Amniotic epithelial cell (primary cell): ENCODE results near the gene RAPGEF4.

Experiments used
- DNase-seq: peaks from one replicate; pipeline ENCODE4 v3.0.0-alpha.2; 2010; ENCODE audit warnings: low read depth

Gene RAPGEF4

DNA sequence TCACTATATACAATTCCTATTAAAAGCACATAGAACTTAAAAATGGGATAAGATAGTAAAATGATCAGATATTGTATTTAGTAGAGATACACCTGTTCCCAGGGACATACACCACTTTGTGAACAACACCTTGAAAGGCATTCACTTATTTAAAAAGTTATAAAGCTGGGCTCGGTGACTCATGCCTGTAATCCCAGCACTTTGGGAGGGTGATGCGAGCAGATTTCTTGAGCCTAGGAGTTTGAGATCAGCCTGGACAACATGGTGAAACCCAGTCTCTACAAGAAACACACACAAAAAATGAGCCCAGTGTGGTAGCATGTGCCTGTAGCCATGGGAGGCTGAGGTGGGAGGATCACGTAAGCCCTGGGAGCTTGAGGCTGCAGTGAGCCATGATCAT, 90.9 kb downstream of the RAPGEF4 start:
- no peak for DNase-seq

- DNase-seq, result peak; percentile 95
Observed at GRCh38 chr2:172829229-172829628, 93.6 kb downstream of the RAPGEF4 start.

GRCh38 chr2:172830482-172830881, 94.8 kb downstream of the RAPGEF4 start:
- DNase-seq, result no peak

DNA sequence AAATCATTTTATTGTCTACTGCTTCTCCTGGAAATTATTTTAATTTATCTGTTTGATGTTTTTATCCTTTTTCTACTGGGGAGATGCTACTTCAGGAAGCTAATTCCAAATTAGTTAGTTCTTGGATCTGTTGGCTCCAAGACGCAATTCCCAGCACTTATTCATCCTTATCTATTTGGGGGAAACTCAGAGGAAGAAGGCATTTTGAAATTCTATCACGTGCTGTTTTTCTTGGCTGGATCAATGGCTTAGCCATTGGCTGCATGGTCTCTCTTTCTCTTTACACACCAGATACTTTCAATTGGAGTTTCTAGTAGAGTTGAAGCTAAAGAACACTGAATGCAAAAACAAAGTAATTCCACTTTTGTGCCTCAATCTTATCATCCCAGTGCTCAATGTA, 98.3 kb downstream of the RAPGEF4 start:
- DNase-seq, result peak; percentile 44

- no peak for DNase-seq
Observed at GRCh38 chr2:172834881-172835280, 99.2 kb downstream of the RAPGEF4 start.

- peak; percentile 32 for DNase-seq
Observed at GRCh38 chr2:172836347-172836821, 100.7 kb downstream of the RAPGEF4 start.

GRCh38 chr2:172836827-172837226, 101.2 kb downstream of the RAPGEF4 start:
- DNase-seq, result no peak

DNA sequence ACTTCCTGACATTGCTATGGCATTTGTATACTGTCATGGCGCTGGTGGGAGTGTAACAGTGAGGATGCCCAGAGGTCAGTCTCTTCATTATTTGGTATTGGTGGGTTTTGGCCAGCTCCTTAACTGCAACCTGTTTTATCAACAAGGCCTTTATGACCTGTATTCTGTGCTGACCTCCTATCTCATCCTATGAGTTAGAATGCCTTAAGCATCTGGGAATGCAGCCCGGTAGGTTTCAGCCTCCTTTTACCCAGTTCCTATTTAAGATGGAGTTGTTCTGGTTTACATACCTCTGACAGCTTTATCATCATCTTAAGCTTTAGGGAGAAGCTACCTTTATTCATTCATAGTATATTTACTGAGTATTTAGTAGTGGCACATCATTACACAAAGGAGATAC, 103.8 kb downstream of the RAPGEF4 start:
- DNase-seq, result no peak

GRCh38 chr2:172842511-172843265, 107.0 kb downstream of the RAPGEF4 start:
- no peak for DNase-seq

DNA sequence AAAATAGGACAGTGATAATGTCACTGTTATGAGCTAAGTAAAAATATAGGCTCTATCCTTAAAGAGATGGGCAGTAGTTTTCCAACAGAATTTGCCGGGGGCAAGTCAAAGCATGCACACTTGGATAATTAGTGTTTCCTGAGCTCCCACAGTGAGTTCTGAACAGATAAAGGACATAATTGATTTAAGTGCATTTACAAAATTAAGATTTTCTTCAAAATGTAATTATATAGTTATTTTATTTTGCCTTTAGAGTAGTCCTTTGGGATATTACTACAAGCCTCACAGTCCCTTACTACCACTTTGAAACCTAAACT, 107.6 kb downstream of the RAPGEF4 start:
- no peak for DNase-seq

GRCh38 chr2:172843902-172844715, 108.5 kb downstream of the RAPGEF4 start:
- no peak for DNase-seq

DNA sequence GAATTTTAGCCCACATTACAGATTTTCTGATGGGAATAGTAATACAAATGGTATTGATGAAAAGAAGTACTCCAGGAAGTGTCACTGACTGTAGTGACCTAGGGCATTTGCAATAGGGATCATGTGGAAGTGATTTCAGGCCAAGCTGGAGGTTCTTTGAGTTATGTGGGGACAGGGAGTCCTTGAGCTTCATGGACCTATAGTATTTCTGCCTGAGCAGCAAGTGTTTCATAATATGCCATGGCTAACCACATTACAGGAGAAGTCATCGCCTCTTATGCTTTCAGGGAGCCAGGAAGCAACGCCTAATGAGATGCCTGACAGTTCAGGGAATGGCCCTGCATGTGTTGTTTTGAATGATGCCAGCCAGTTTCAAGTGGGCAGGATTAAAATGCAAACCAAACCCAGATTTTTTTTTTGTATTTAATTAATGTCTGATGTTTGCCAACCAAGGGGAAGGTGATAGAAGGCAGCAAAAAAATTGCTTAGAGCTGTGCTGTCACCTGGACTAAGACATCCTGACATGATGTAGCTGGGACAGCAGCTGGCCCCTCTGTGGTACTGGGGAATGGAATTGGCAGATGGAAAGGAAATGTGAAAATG, 109.5 kb downstream of the RAPGEF4 start:
- peak; percentile 41 for DNase-seq

GRCh38 chr2:172846551-172846950, 110.9 kb downstream of the RAPGEF4 start:
- DNase-seq, result no peak

DNA sequence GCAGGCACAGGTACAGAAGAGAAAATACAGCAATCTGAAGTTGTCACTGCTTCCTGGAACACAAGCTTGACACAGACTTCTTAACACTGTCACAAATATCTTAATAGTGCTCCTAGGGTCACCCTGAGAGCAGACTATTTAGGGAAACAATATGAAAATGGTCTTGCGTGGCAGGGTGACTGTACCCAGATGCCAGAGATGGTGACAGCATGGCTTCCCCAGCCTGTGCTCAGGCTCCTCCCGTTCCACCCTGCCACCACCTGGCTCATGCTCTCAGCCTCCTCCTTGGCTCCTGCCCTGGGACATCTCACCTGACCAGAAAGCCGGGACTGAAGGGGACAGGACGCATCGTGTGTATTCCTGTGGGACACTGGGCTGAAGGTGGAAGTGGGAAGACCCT, 111.5 kb downstream of the RAPGEF4 start:
- DNase-seq, result no peak

DNA sequence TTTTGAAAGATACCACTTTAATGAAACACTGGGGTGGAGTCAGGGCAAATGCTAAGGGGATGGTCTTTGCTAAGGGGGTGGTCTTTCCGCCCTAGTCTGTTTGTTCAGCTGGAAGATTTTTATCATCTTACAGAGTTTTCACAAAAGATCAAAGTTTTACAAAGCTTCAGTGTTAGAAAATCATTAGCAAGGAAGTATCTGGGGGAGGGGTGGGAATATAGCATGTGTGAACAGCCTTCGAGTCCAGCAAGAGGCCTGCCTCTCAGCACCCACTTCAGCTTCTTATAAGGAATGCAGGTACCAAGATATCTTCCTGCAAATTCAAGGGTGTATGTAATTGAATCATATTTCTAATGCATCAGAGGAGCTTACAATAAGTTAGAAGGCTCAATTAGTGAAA, 112.9 kb downstream of the RAPGEF4 start:
- DNase-seq, result no peak

DNA sequence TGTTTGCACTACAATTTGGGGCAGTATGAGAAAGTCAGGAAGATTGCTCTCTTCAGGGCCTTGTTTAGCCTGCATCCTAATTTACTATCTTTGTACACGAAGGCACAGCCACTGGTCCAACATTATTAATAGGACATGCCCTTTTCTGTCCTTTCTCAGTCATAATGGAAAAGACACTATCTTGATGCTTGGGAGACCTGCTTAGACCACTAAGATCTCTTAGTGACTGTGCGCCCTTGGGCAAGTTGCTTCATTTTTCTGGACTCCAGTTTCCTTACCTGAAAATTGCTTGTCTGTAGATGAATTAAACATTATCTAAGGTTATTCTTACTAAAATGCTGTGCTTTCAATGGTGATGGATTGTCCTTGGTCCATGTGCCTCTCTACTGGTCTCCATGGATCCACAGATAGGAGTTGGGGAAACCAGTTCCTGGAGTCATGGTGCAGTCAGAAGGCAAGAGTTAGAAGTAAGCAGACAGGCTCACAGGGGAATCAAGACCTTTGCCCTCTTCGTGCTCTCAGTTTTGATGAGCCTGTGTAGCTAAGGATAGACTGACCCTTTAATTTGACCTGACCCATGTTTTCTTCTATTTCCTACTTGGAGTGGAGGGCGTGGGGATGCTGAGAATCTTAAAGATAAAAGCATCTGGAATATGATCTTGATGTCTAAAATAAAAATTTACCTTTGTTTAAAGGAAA, 114.0 kb downstream of the RAPGEF4 start:
- no peak for DNase-seq

DNA sequence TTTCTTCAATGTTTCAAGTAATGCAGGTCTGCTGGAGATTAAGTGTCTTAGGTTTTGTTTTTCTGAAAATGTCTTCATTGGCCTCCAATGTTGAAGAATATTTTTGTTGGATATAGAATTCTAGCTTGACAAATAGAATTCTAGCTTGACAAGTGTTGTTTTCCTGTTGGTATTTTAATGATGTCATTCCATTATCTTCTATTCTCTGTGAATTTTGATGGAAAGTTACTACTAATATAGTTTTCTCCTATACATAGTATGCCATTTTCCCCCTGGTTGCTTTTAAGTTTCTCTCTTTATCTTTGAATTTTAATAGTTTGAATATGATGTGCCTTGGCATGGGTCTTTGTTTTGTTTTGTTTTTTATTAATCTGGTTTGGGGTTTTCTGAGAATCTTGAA, 119.9 kb downstream of the RAPGEF4 start:
- DNase-seq, result no peak

GRCh38 chr2:172856606-172857005, 121.0 kb downstream of the RAPGEF4 start:
- DNase-seq, result peak; percentile 38

DNA sequence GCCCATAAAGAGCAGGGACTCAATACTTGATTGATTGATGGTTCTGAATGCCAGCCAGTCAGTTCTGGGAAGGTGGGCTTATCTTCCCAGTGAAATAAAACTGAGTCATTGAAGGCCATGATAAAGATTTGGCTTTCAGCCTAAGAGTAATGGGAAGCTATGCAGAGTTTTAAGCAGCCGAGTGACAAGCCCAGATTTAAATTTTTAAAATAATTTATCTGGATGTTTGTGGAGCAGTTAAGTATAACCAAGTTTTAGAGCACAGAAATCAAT, 122.8 kb downstream of the RAPGEF4 start:
- DNase-seq, result peak; percentile 84

DNA sequence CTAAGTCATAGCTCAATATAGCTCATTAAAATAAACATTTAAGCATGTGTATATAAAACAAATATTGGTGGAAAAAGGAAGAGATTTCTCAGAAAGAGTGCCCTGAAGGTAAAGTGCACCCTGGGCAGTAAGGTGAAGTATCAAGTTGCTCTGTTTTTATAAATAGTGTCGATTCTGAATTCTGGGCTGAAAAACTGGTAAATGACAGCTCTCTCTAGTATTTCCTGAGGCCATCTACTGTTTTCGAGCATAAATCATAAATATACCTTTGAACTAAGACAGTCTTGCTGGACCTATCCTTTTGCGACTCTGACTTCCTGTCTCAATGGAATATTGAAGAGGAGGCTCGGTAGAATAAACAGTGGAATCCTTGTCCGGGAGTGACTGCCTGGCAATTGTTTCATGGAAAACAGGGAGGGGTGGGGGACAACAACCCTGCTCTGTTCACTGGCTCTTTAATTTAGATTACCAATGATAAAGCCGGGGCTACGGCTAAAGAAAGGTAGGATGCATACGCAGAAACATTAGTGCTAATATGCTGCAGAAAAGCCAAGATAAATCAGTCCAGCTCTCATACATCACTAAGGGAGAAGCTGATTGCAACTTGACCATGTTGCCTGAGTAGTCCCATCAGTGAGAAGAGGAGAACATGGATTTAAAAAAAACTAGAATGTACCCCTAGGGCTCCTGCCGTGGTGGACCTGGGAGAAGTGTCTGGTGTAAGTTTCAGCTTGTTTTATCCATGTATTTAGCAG, 124.1 kb downstream of the RAPGEF4 start:
- DNase-seq, result no peak

DNA sequence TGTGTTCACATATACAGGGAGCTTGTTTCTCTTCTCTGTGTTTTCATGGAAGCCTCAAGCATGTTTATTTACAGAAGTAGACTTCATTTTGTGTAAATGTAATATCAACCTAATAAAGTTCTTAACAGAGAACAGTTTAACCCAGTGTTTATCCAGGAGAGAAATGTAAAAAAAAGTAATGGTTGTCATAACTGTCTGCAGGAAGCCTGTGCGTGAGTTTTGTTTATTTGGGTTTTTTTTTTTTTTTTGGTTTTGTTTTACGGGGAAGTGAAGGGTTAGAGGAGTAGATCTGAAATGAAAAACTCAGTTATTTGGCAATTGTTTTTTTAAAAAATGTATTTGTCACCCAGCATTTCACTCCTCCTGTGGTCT, 124.7 kb downstream of the RAPGEF4 start:
- no peak for DNase-seq

DNA sequence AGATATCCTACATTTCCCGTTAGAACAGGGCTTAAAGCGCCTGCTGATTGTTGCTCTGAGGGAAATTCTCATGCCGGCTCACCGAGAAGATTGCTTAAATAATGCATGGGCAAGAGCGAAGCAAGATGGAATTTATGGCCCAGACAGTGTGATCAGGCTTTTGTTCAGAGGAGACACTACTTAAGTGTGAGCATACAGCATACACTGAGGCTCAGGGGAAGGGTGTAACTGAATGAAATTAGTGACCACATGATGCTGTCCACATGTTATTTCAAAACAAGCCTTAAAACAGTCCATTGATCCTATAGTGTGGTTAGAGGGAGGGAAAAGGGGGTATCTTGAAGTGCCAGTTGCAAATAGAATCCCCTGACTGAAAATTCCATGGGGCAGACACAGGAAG, 125.5 kb downstream of the RAPGEF4 start:
- no peak for DNase-seq
